ENCODE data around the gene TMCO6. TPM values are rescaled to one million over a fixed set of nuclear protein-coding genes. Genes with fewer than 3 reads are reported as not detected.

The TMCO6 gene
- total and polyA plus RNA-seq, 2 of the 4 experiments (the other 2 are of a cell fraction) = 6.6 to 10.6 TPM

GRCh38 chr5:140671472-140672125, 32.3 kb downstream of the TMCO6 start:
- dilution Hi-C loops (cut with HindIII; ENCODE audit: low sequenced_read_pairs, unreplicated experiment) = no loop called here
- no peak overlapping the region for H2BK15ac ChIP-seq (ENCODE audit: low read depth, low read length)
- ATAC-seq (ENCODE audit: low read depth) (no peak), DNase-seq (no peak)
- ChIA-PET POLR2A (ENCODE audit: unreplicated experiment) (no interaction called here), CTCF (no interaction called here)
- no peak overlapping the region for H2BK5ac ChIP-seq (ENCODE audit: low read depth, low read length, poor library complexity, severe bottlenecking)
- no peaks in the 10 kb centered on the region; the same call in 1 of the 2 replicates for H3K4me1 ChIP-seq (ENCODE audit: control insufficient read depth, insufficient read depth, low read length)
- BruUV-seq (replicated peaks) = no TSS peak
- H3K36me3 ChIP-seq (ENCODE audit: control insufficient read depth, insufficient read depth, low read length) = peaks cover 59% of the 10 kb centered on the region
- H2AK9ac ChIP-seq (replicated peaks; ENCODE audit: low read depth, low read length, poor library complexity) = peak overlapping the region; percentile 70
- no peak overlapping the region for H3K23ac ChIP-seq (ENCODE audit: low read depth, low read length)
- H4K8ac ChIP-seq (ENCODE audit: low read depth in 2 of 2, low read length in 2 of 2) = no peak overlapping the region
- no peak overlapping the region for H3K27ac ChIP-seq (ENCODE audit: insufficient read depth, low read length)
- peaks cover 16 to 41% of the 10 kb centered on the region in 2 experiments for H3K79me1 ChIP-seq (ENCODE audit: low read depth in 1 of 2, low read length in 2 of 2)
- H3K9me3 ChIP-seq (ENCODE audit: control insufficient read depth, insufficient read depth, low read length) = no peaks in the 10 kb centered on the region
- TF ChIP-seq NFE2L2 (IDR thresholded peaks at IDR 0.05; ENCODE audit: low read depth, low read length) (no peak), CEBPB (IDR thresholded peaks at IDR 0.05; ENCODE audit: low read depth, low read length) (no peak), USF2 (IDR thresholded peaks at IDR 0.05; ENCODE audit: low read depth, low read length) (no peak), RFX5 (IDR thresholded peaks at IDR 0.05; ENCODE audit: low read depth, low read length) (no peak), SMC3 (IDR thresholded peaks at IDR 0.05; ENCODE audit: low read depth, low read length) (no peak), RCOR1 (IDR thresholded peaks at IDR 0.05; ENCODE audit: insufficient replicate concordance, low read length) (no peak), CHD1 (IDR thresholded peaks at IDR 0.05; ENCODE audit: low read depth, low read length) (no peak), RAD21 (IDR thresholded peaks at IDR 0.05; ENCODE audit: low read length) (no peak), POLR2A (IDR thresholded peaks at IDR 0.05; ENCODE audit: low read depth, low read length) (no peak; the same call in 1 of the 2 replicates), FOS (IDR thresholded peaks at IDR 0.05; ENCODE audit: low read depth, low read length) (no peak), MXI1 (IDR thresholded peaks at IDR 0.05; ENCODE audit: borderline replicate concordance, low read depth, low read length) (no peak), MAFK (IDR thresholded peaks at IDR 0.05; ENCODE audit: low read depth, low read length) (no peak)
- H2BK20ac ChIP-seq (ENCODE audit: low read depth, low read length) = no peak overlapping the region
- H2AK5ac ChIP-seq (ENCODE audit: low read depth, low read length) = no peak overlapping the region
- H3K4me3 ChIP-seq (ENCODE audit: insufficient read depth, low read depth, low read length) = no peak overlapping the region
- H3K56ac ChIP-seq (ENCODE audit: extremely low read depth, insufficient read depth, low read length) = no peak overlapping the region
- intact Hi-C loops (cut with micrococcal nuclease) = no loop called here
- in situ Hi-C loops (cut with MboI; ENCODE audit: low sequenced_read_pairs) = no loop called here
- no peak overlapping the region for H4K5ac ChIP-seq (ENCODE audit: low read depth, low read length)
- H3K27me3 ChIP-seq (ENCODE audit: control insufficient read depth, insufficient read depth, low read length) = no peaks in the 10 kb centered on the region
- H3K14ac ChIP-seq (replicated peaks; ENCODE audit: low read depth, low read length) = no peak overlapping the region
- no peak overlapping the region for H3K18ac ChIP-seq (ENCODE audit: low read depth, low read length)
- peaks cover 19% of the 10 kb centered on the region for H4K20me1 ChIP-seq (ENCODE audit: insufficient read depth, low read length)
- no peak overlapping the region for H3K4me2 ChIP-seq (ENCODE audit: low read depth, low read length)
- no CpG with 5 or more reads among the region's 7 CpGs for WGBS, 2 experiments (ENCODE audit: extremely low coverage in 2 of 2, insufficient read length in 1 of 2)
- H3K9ac ChIP-seq (ENCODE audit: low read depth, low read length) = no peak overlapping the region
- no peak overlapping the region for H2AFZ ChIP-seq (replicated peaks; ENCODE audit: low read length, poor library complexity)
- H4K91ac ChIP-seq (ENCODE audit: insufficient read depth, low read depth, low read length) = no peak overlapping the region
- no peak overlapping the region for H2BK120ac ChIP-seq (ENCODE audit: low read depth, low read length)
- no peak overlapping the region for H3K4ac ChIP-seq (ENCODE audit: low read depth, low read length)
- peaks cover 17% of the 10 kb centered on the region; the same call in 1 of the 2 replicates for H3K9me1 ChIP-seq (ENCODE audit: insufficient read depth, low read length)

Data from IMR-90 (cell line).